ENCODE measurements around the gene KRTAP1-4. TPM values are rescaled to one million over a fixed set of nuclear protein-coding genes. Genes with fewer than 3 reads are reported as not detected.

The KRTAP1-4 gene
- total RNA-seq, 2 experiments from 2014 or later: not detected

DNA sequence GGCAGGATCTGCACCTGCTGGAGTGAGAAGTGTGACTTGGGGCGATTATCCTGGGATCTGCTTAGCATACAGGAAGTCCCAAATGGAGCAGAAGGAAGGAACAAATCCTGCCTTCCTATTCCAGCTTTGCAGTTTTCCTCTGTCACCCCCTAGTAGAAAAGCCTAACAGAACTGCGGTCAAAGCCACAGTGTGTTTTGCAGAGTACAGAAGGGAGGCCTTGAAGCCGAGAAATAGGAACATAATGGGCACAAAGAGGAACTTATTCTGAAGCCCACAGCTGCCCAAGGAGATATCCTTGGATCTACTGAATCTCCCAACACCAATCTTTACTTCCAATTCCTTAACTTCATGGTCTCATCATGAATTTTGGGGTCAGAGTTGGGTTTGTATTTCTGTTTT lies 11.5 kb downstream of the KRTAP1-4 start:
- ChIA-PET POLR2A (no interaction called here), CTCF (ENCODE audit: unreplicated experiment) (no interaction called here)
- TF ChIP-seq EZH2phosphoT487 (IDR thresholded peaks at IDR 0.05; ENCODE audit: borderline replicate concordance, low read depth, low read length): no peak
- TF ChIP-seq, protein P1, sequence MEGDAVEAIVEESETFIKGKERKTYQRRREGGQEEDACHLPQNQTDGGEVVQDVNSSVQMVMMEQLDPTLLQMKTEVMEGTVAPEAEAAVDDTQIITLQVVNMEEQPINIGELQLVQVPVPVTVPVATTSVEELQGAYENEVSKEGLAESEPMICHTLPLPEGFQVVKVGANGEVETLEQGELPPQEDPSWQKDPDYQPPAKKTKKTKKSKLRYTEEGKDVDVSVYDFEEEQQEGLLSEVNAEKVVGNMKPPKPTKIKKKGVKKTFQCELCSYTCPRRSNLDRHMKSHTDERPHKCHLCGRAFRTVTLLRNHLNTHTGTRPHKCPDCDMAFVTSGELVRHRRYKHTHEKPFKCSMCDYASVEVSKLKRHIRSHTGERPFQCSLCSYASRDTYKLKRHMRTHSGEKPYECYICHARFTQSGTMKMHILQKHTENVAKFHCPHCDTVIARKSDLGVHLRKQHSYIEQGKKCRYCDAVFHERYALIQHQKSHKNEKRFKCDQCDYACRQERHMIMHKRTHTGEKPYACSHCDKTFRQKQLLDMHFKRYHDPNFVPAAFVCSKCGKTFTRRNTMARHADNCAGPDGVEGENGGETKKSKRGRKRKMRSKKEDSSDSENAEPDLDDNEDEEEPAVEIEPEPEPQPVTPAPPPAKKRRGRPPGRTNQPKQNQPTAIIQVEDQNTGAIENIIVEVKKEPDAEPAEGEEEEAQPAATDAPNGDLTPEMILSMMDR (conservative IDR thresholded peaks at IDR 0.05; ENCODE audit: low read length): no peak
- intact Hi-C loops (cut with micrococcal nuclease; ENCODE audit: unreplicated experiment): no loop called here
- H3K4me2 ChIP-seq (ENCODE audit: low read length): no peak overlapping the region
- BruUV-seq (replicated peaks): no TSS peak
- H4K20me1 ChIP-seq (ENCODE audit: insufficient read depth, low read length): no peaks in the 10 kb centered on the region
- no peak overlapping the region for H3K27ac ChIP-seq (ENCODE audit: low read depth, low read length, poor library complexity, severe bottlenecking)
- H3K9me2 ChIP-seq (ENCODE audit: insufficient read depth, low read length): no peaks in the 10 kb centered on the region
- no peak overlapping the region for H2AFZ ChIP-seq (ENCODE audit: low read length)
- no peak overlapping the region for H3K4me3 ChIP-seq (ENCODE audit: low read depth, low read length, poor library complexity, severe bottlenecking)
- no peaks in the 10 kb centered on the region for H3K9me3 ChIP-seq (ENCODE audit: low read length)
- H3K4me1 ChIP-seq (ENCODE audit: insufficient read depth, low read length, poor library complexity, severe bottlenecking): no peaks in the 10 kb centered on the region
- H3K79me2 ChIP-seq (ENCODE audit: insufficient read depth, low read depth, low read length): no peaks in the 10 kb centered on the region
- DNase-seq (ENCODE audit: low spot score): no peak
- no peaks in the 10 kb centered on the region for H3K36me3 ChIP-seq (ENCODE audit: insufficient read depth, low read length)

DNA sequence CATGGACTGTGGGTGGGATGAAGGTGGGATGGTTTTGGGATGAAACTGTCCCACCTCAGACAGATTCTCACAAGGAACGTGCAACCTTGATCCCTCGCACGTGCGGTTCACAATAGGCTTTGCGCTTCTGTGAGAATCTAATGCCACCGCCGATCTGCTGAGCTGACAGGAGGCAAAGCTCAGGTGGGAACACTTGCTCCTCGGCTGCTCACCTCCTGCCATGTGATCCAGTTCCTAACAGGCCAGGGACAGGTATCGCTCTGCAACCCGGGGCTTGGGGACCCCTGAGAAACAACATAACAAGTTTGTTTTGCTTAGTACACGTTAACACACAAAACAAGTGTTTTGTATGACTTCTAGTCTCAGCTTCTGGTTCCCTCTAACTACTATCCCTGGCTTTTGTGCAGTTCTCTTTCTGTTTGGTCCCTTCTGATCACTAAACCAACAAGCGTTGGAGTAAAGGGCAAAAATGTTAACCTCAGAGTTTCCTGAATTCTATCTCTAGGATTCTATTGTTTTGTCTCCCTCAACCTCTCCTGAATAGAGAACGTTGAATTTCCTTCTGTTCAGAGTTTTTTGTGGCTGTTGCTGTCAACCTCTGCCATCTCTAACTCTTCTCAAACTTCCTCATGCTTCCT lies 13.3 kb downstream of the KRTAP1-4 start:
- ChIA-PET CTCF (ENCODE audit: unreplicated experiment) (no interaction called here), POLR2A (no interaction called here)
- no TSS peak for BruUV-seq (replicated peaks)
- Histone ChIP-seq H3K4me1 (ENCODE audit: insufficient read depth, low read length, poor library complexity, severe bottlenecking) (no peaks in the 10 kb centered on the region), H4K20me1 (ENCODE audit: insufficient read depth, low read length) (no peaks in the 10 kb centered on the region), H2AFZ (ENCODE audit: low read length) (no peak overlapping the region), H3K27ac (ENCODE audit: low read depth, low read length, poor library complexity, severe bottlenecking) (no peak overlapping the region), H3K9me2 (ENCODE audit: insufficient read depth, low read length) (no peaks in the 10 kb centered on the region), H3K79me2 (ENCODE audit: insufficient read depth, low read depth, low read length) (no peaks in the 10 kb centered on the region), H3K9me3 (ENCODE audit: low read length) (no peaks in the 10 kb centered on the region), H3K36me3 (ENCODE audit: insufficient read depth, low read length) (no peaks in the 10 kb centered on the region), H3K4me3 (ENCODE audit: low read depth, low read length, poor library complexity, severe bottlenecking) (no peak overlapping the region), H3K4me2 (ENCODE audit: low read length) (no peak overlapping the region)
- TF ChIP-seq, protein P1 (conservative IDR thresholded peaks at IDR 0.05; ENCODE audit: low read length): no peak
- TF ChIP-seq EZH2phosphoT487 (IDR thresholded peaks at IDR 0.05; ENCODE audit: borderline replicate concordance, low read depth, low read length): no peak
- no peak for DNase-seq (ENCODE audit: low spot score)
- intact Hi-C loops (cut with micrococcal nuclease; ENCODE audit: unreplicated experiment): no loop called here

DNA sequence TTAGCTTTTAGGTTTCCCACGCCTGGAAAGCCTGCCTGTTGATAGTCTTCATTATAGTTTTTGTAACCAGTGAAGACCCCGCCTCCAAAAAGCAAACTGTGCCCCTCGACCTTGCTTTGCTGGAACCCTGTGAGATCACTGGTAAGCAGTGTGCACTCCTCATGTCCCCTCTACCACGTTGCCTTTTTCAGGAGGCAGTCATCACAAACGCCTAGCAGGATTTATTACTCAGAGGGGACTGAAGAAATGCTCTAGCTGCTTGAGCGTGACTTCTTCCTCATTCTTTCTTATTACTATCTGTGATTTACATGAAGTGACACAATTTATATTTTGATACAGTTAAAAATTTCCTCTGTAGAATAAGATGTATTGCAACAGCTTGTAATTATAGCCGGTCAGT lies 14.5 kb downstream of the KRTAP1-4 start:
- TF ChIP-seq, protein P1 (conservative IDR thresholded peaks at IDR 0.05; ENCODE audit: low read length): no peak
- TF ChIP-seq EZH2phosphoT487 (IDR thresholded peaks at IDR 0.05; ENCODE audit: borderline replicate concordance, low read depth, low read length): no peak

More for the DNA sequence above, 14.5 kb downstream of the KRTAP1-4 start:
- DNase-seq (ENCODE audit: low spot score): no peak
- BruUV-seq (replicated peaks): no TSS peak
- intact Hi-C loops (cut with micrococcal nuclease; ENCODE audit: unreplicated experiment): no loop called here
- Histone ChIP-seq H3K4me3 (ENCODE audit: low read depth, low read length, poor library complexity, severe bottlenecking) (no peak overlapping the region), H3K79me2 (ENCODE audit: insufficient read depth, low read depth, low read length) (no peaks in the 10 kb centered on the region), H2AFZ (ENCODE audit: low read length) (no peak overlapping the region), H3K36me3 (ENCODE audit: insufficient read depth, low read length) (no peaks in the 10 kb centered on the region), H3K27ac (ENCODE audit: low read depth, low read length, poor library complexity, severe bottlenecking) (no peak overlapping the region), H3K9me3 (ENCODE audit: low read length) (no peaks in the 10 kb centered on the region), H3K4me2 (ENCODE audit: low read length) (no peak overlapping the region), H3K4me1 (ENCODE audit: insufficient read depth, low read length, poor library complexity, severe bottlenecking) (no peaks in the 10 kb centered on the region), H4K20me1 (ENCODE audit: insufficient read depth, low read length) (no peaks in the 10 kb centered on the region), H3K9me2 (ENCODE audit: insufficient read depth, low read length) (no peaks in the 10 kb centered on the region)
- CTCF ChIA-PET (ENCODE audit: unreplicated experiment): no interaction called here
- POLR2A ChIA-PET: no interaction called here

Data from OCI-LY7 (cell line).